ENCODE results near the gene TMED3. TPM values are rescaled to one million over a fixed set of nuclear protein-coding genes. Genes with fewer than 3 reads are reported as not detected.

Gene TMED3
- total and polyA plus RNA-seq, 2 donors (not counting 1 experiment from before 2014, with no cell fraction given) = 20.7 to 32.5 TPM

DNA sequence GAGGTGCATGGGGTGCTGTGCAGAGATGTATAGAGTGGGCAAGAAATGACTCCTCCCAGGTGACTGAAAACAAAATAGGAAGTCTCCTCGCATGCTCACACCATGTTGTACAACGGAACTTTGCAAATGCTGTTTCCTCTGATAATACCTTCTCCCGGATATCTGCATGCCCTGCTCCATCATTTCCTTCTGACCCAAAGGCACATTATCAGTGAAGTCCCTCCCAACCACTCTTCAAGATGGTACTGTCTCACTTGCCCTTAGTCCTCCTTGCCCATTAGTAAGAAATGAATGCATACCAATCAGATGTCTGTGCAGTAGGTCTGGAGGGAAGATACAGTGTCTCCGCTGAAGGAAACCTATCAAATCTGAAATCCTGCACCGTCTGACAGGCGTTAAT lies 12.0 kb downstream of the TMED3 start:
- H3K4me1 Mint-ChIP-seq = no peaks in the 10 kb centered on the region
- Histone ChIP-seq H3K9me3 (ENCODE audit: control extremely low read depth in 1 of 3, control insufficient read depth in 2 of 3, insufficient read depth in 1 of 3, low read length in 2 of 3) (no peaks in the 10 kb centered on the region), H3K4me3 (ENCODE audit: control extremely low read depth in 1 of 5, extremely low read depth in 1 of 5, insufficient read depth in 1 of 5, low read depth in 2 of 5, low read length in 4 of 5) (no peak overlapping the region), H3K79me2 (ENCODE audit: control insufficient read depth, insufficient read depth, low read length) (no peaks in the 10 kb centered on the region), H3K4me1 (ENCODE audit: control insufficient read depth in 2 of 2, insufficient read depth in 2 of 2, low read length in 2 of 2) (no peaks in the 10 kb centered on the region), H3K27ac (ENCODE audit: low read length in 2 of 2) (no peak overlapping the region), H3K4me2 (replicated peaks; ENCODE audit: low read depth, low read length, poor library complexity, severe bottlenecking) (no peak overlapping the region), H2AFZ (ENCODE audit: insufficient read depth, low read depth, low read length, poor library complexity, severe bottlenecking) (no peak overlapping the region), H4K20me1 (ENCODE audit: control insufficient read depth, insufficient read depth, low read length, poor library complexity, severe bottlenecking) (peaks cover 22% of the 10 kb centered on the region), H3K27me3 (replicated peaks in 1 of 4; ENCODE audit: control extremely low read depth in 1 of 4, control insufficient read depth in 3 of 4, insufficient read depth in 4 of 4, low read length in 3 of 4) (no peaks in the 10 kb centered on the region), H3K9ac (ENCODE audit: low read length) (no peak overlapping the region), H3K36me3 (replicated peaks in 1 of 2; ENCODE audit: control extremely low read depth in 1 of 2, control insufficient read depth in 1 of 2, extremely low read depth in 1 of 2, insufficient read depth in 2 of 2, low read length in 1 of 2) (peaks cover 7 to 55% of the 10 kb centered on the region in 2 experiments)
- no peak overlapping the region for H3K27ac Mint-ChIP-seq
- H3K9me3 Mint-ChIP-seq (ENCODE audit: insufficient read depth) = no peaks in the 10 kb centered on the region
- WGBS (ENCODE audit: insufficient coverage) = 39% methylated on average over 2 of the region's 6 CpGs
- no peak for DNase-seq
- H3K4me3 Mint-ChIP-seq = no peak overlapping the region
- no peaks in the 10 kb centered on the region for H3K27me3 Mint-ChIP-seq
- ATAC-seq (ENCODE audit: low read depth) = no peak
- ChIA-PET CTCF (no interaction called here), POLR2A (no interaction called here)
- no peak for TF ChIP-seq EZH2 (IDR thresholded peaks at IDR 0.05; ENCODE audit: borderline replicate concordance, insufficient read depth, low read depth, low read length, poor library complexity, severe bottlenecking)
- TF ChIP-seq, protein P1, sequence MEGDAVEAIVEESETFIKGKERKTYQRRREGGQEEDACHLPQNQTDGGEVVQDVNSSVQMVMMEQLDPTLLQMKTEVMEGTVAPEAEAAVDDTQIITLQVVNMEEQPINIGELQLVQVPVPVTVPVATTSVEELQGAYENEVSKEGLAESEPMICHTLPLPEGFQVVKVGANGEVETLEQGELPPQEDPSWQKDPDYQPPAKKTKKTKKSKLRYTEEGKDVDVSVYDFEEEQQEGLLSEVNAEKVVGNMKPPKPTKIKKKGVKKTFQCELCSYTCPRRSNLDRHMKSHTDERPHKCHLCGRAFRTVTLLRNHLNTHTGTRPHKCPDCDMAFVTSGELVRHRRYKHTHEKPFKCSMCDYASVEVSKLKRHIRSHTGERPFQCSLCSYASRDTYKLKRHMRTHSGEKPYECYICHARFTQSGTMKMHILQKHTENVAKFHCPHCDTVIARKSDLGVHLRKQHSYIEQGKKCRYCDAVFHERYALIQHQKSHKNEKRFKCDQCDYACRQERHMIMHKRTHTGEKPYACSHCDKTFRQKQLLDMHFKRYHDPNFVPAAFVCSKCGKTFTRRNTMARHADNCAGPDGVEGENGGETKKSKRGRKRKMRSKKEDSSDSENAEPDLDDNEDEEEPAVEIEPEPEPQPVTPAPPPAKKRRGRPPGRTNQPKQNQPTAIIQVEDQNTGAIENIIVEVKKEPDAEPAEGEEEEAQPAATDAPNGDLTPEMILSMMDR (IDR thresholded peaks at IDR 0.05) = no peak
- intact Hi-C loops (cut with micrococcal nuclease) = no loop called here

DNA sequence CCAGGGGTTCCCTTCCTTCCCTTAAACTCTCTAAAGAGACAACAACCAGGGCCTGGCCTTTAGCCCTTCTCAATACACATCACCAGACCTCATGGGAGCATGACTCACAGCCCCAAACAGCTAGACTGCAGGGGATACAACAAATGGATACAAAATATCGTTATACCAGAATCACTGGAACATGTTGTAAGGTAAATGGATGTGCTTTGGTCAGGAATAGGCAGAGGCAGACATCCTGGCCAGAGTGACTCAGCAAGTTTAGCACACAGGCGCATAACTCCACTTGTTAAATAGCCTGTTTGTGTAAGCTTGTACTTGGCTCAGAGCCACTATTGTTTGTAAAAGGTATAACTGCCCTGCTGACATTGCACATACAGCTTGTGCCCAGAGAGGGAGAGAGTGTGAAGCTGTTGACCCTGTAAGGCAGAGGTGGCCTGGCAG lies 18.3 kb downstream of the TMED3 start:
- no peak for TF ChIP-seq EZH2 (IDR thresholded peaks at IDR 0.05; ENCODE audit: borderline replicate concordance, insufficient read depth, low read depth, low read length, poor library complexity, severe bottlenecking)
- TF ChIP-seq, protein P1 (IDR thresholded peaks at IDR 0.05) = no peak
- WGBS (ENCODE audit: insufficient coverage) = 100% methylated on average over 1 of the region's 2 CpGs
- ATAC-seq (ENCODE audit: low read depth) = no peak
- H3K4me3 Mint-ChIP-seq = no peak overlapping the region
- Histone ChIP-seq H3K27ac (ENCODE audit: low read length in 2 of 2) (no peak overlapping the region), H3K79me2 (ENCODE audit: control insufficient read depth, insufficient read depth, low read length) (no peaks in the 10 kb centered on the region), H3K4me3 (ENCODE audit: control extremely low read depth in 1 of 5, extremely low read depth in 1 of 5, insufficient read depth in 1 of 5, low read depth in 2 of 5, low read length in 4 of 5) (no peak overlapping the region), H3K4me1 (ENCODE audit: control insufficient read depth in 2 of 2, insufficient read depth in 2 of 2, low read length in 2 of 2) (no peaks in the 10 kb centered on the region), H3K27me3 (replicated peaks in 1 of 4; ENCODE audit: control extremely low read depth in 1 of 4, control insufficient read depth in 3 of 4, insufficient read depth in 4 of 4, low read length in 3 of 4) (no peaks in the 10 kb centered on the region), H3K36me3 (replicated peaks in 1 of 2; ENCODE audit: control extremely low read depth in 1 of 2, control insufficient read depth in 1 of 2, extremely low read depth in 1 of 2, insufficient read depth in 2 of 2, low read length in 1 of 2) (peaks cover 6 to 7% of the 10 kb centered on the region in 2 experiments), H2AFZ (ENCODE audit: insufficient read depth, low read depth, low read length, poor library complexity, severe bottlenecking) (no peak overlapping the region), H3K9me3 (ENCODE audit: control extremely low read depth in 1 of 3, control insufficient read depth in 2 of 3, insufficient read depth in 1 of 3, low read length in 2 of 3) (peaks cover 0 to 1% (median 0%) of the 10 kb centered on the region in 3 donors), H4K20me1 (ENCODE audit: control insufficient read depth, insufficient read depth, low read length, poor library complexity, severe bottlenecking) (no peaks in the 10 kb centered on the region), H3K9ac (ENCODE audit: low read length) (no peak overlapping the region), H3K4me2 (replicated peaks; ENCODE audit: low read depth, low read length, poor library complexity, severe bottlenecking) (no peak overlapping the region)
- intact Hi-C loops (cut with micrococcal nuclease) = no loop called here
- H3K9me3 Mint-ChIP-seq (ENCODE audit: insufficient read depth) = no peaks in the 10 kb centered on the region
- no peaks in the 10 kb centered on the region for H3K4me1 Mint-ChIP-seq
- ChIA-PET POLR2A (no interaction called here), CTCF (no interaction called here)
- DNase-seq = no peak
- no peak overlapping the region for H3K27ac Mint-ChIP-seq
- H3K27me3 Mint-ChIP-seq = no peaks in the 10 kb centered on the region

Measured in B cell (primary cell).